A549 (cell line): ENCODE data around the gene ATRN.

Experiments
- BCL3 ChIP-seq: fragments of >200 bp; sonication (Bioruptor Twin); formaldehyde crosslinking; IDR thresholded peaks from 3 replicates; pipeline ENCODE4 v1.6.1; 2016
- CTCF ChIP-seq: fragments of >200 bp; sonication (Bioruptor Twin); formaldehyde crosslinking; IDR thresholded peaks from 3 replicates; pipeline ENCODE4 v1.5.1; 2016
- EP300 ChIP-seq, 2 experiments: fragments of >200 bp; sonication (Bioruptor Twin); formaldehyde crosslinking; IDR thresholded peaks; 2 replicates in 1 of 2; 3 replicates in 1 of 2; pipeline ENCODE4 v1.6.1; 2016 to 2017
- KDM1A ChIP-seq: fragments of 200-600 bp; sonication (generic); IDR thresholded peaks from 2 replicates; pipeline ENCODE4 v1.6.1; 2016; ENCODE audit warnings: low read depth, mild to moderate bottlenecking
- POLR2A ChIP-seq: IDR thresholded peaks from 2 replicates; pipeline ENCODE4 v1.6.1; 2012; ENCODE audit warnings: mild to moderate bottlenecking, low read length
- RAD21 ChIP-seq, 2 experiments: fragments of >200 bp in 1 of 2; sonication (Bioruptor Twin) in 1 of 2; formaldehyde crosslinking in 1 of 2; IDR thresholded peaks in 1 of 2; conservative IDR thresholded peaks in 1 of 2; 2 replicates in 1 of 2; 3 replicates in 1 of 2; pipeline ENCODE4 v1.6.1; 2012 to 2018; ENCODE audit warnings: inconsistent platforms in 1 of 2
- RCOR1 ChIP-seq: fragments of 150-350 bp; IDR thresholded peaks from 2 replicates; pipeline ENCODE4 v1.6.1; 2014; ENCODE audit warnings: antibody characterized with exemption, low read length, low read depth
- SMC3 ChIP-seq: fragments of >200 bp; sonication (Bioruptor Twin); formaldehyde crosslinking; IDR thresholded peaks from 3 replicates; pipeline ENCODE4 v1.6.1; 2018; ENCODE audit warnings: inconsistent platforms
- TP53 ChIP-seq: fragments of 250-450 bp; sonication (Bioruptor Pico); IDR thresholded peaks from 2 replicates; pipeline ENCODE4 v1.5.0; 2021; ENCODE audit warnings: mild to moderate bottlenecking, moderate library complexity

- no peak for TF ChIP-seq CTCF
- TF ChIP-seq KDM1A: no peak
- no peak for TF ChIP-seq POLR2A
- no peak for TF ChIP-seq RCOR1
- no peak for TF ChIP-seq EP300 (IDR thresholded peaks at IDR 0.05)
- no peak for TF ChIP-seq TP53 (CRISPR knock-in tag)
- TF ChIP-seq BCL3: no peak
- no peak for TF ChIP-seq SMC3
- no peak for TF ChIP-seq RAD21 (conservative IDR thresholded peaks at IDR 0.05 in 1 of 2, IDR thresholded peaks at IDR 0.05 in 1 of 2)
Measured at GRCh38 chr20:3492669-3493068, 21.9 kb downstream of the ATRN start.
